Nephron (organoid): ENCODE data around the gene TSC22D3.
A peak's percentile ranks its signal among the peaks of the same experiment; 100 is the strongest.

Experiments used
- H3K27ac Mint-ChIP-seq, 3 experiments: 2 replicates each; pipeline ENCODE4 v1.8.0; 2020; ENCODE audit warnings: mixed read lengths in 3 of 3, mild to moderate bottlenecking in 2 of 3, moderate library complexity in 1 of 3
- H3K27me3 Mint-ChIP-seq: 2 replicates; pipeline ENCODE4 v1.8.0; 2021; ENCODE audit warnings: low read depth, mild to moderate bottlenecking, moderate library complexity, mixed read lengths
- H3K36me3 Mint-ChIP-seq: 2 replicates; pipeline ENCODE4 v1.8.0; 2020; ENCODE audit warnings: low read depth, mixed read lengths
- H3K4me1 Mint-ChIP-seq: 2 replicates; pipeline ENCODE4 v1.8.0; 2020; ENCODE audit warnings: mixed read lengths
- H3K4me3 Mint-ChIP-seq, 3 experiments: 2 replicates each; pipeline ENCODE4 v1.8.0; 2020; ENCODE audit warnings: mild to moderate bottlenecking in 3 of 3, mixed read lengths in 3 of 3, moderate library complexity in 2 of 3
- H3K9me3 Mint-ChIP-seq: 2 replicates; pipeline ENCODE4 v1.8.0; 2020; ENCODE audit warnings: mixed read lengths
- CTCF ChIP-seq, 3 experiments: fragments of 200-600 bp; sonication (generic); IDR thresholded peaks; one replicate each; pipeline ENCODE4 v1.5.0; 2021; ENCODE audit warnings: antibody characterized with exemption in 3 of 3; ENCODE audit not compliant: unreplicated experiment in 3 of 3

The TSC22D3 gene

DNA sequence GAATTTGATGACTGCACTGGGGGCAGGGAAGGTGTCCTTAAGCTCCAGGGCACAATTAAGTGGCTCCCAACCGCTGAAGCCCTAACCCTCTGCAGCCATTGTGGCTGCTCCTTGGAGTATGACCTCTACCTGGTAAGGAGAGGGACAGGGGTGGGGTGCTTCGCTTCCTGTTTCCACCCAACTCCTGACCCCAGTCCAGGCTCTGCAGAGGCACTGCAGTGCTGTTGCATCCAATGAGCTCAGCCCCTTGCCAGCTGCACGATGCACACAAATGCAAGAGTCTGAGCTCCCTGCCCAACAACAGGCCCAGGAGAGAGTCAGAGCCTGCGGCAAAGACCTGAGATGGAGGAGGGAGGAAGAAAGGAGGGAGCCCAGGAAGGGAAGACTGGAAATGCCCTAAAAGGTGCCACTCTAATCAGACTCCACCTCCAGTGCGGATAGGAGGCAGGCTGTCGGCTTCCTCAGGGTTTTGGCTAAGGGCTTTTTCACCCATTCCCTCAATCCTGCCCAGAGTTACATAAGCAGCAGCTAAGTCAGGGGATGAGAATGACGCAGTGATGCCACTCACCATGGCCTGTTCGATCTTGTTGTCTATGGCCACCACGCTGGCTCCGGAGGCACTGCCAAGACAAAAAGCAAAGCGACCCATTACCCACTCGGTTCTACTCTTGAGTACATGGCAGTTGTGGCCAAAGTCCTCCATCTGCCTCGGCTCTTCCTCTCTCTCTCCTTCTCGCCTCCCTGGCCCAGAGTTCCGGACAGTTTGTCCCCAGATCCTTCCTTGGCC, 60.1 kb downstream of the TSC22D3 start:
- no peaks in the 10 kb centered on the region for H3K27me3 Mint-ChIP-seq
- TF ChIP-seq CTCF (IDR thresholded peaks at IDR 0.05; ENCODE audit: unreplicated experiment in 3 of 3), result no peak
- H3K27ac Mint-ChIP-seq, result peak overlapping the region; percentile 77 to 87 (median 85)
- H3K4me3 Mint-ChIP-seq, result peak overlapping the region; percentile 88 to 98 (median 96)
- H3K4me1 Mint-ChIP-seq, result peaks cover 77% of the 10 kb centered on the region
- no peaks in the 10 kb centered on the region for H3K9me3 Mint-ChIP-seq
- peaks cover 32% of the 10 kb centered on the region for H3K36me3 Mint-ChIP-seq

GRCh38 chrX:107714206-107714891, 61.2 kb downstream of the TSC22D3 start:
- no peak for TF ChIP-seq CTCF (IDR thresholded peaks at IDR 0.05; ENCODE audit: unreplicated experiment in 3 of 3)
- Mint-ChIP-seq H3K36me3 (peaks cover 32% of the 10 kb centered on the region), H3K27me3 (no peaks in the 10 kb centered on the region), H3K9me3 (no peaks in the 10 kb centered on the region), H3K4me3 (peak overlapping the region; percentile 88 to 98 (median 96)), H3K4me1 (peaks cover 74% of the 10 kb centered on the region), H3K27ac (peak overlapping the region in 2 of 3 experiments; percentile 71 to 87)

DNA sequence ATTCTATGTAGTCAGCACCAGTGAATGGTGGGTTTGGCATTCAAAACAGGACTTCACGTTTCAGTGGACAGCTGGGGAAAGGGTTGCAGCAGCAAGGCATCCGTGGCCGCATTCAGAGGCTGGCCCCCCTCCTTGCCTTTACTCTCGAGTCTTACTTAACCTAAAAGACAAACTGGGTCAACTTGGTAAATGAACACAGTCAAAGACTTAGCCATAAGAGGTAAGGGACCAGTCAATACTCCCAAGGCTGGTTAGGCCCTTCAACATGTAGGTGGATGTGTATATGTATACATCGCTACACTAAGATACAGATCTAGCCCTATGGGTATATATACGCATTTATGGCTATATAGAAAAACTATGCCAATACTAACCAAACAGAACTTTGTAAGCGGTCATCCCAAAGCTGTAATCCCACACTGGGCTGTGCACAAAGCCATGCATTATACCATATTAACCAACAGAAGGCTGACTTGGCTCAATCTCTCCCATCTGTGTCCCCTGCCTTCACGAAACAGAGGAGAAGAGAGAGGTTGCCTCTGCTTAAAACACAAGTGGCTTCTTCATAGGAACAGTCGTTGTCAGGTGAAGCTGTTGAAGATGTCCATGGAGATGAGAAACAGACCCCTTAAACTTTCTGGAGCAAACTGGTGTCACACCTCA, 61.9 kb downstream of the TSC22D3 start:
- Mint-ChIP-seq H3K27me3 (no peaks in the 10 kb centered on the region), H3K4me1 (peaks cover 74% of the 10 kb centered on the region), H3K36me3 (peaks cover 32% of the 10 kb centered on the region), H3K9me3 (no peaks in the 10 kb centered on the region), H3K27ac (peak overlapping the region in 2 of 3 experiments; percentile 42 to 68), H3K4me3 (peak overlapping the region in 2 of 3 experiments; percentile 54 to 88)
- no peak for TF ChIP-seq CTCF (IDR thresholded peaks at IDR 0.05; ENCODE audit: unreplicated experiment in 3 of 3)

DNA sequence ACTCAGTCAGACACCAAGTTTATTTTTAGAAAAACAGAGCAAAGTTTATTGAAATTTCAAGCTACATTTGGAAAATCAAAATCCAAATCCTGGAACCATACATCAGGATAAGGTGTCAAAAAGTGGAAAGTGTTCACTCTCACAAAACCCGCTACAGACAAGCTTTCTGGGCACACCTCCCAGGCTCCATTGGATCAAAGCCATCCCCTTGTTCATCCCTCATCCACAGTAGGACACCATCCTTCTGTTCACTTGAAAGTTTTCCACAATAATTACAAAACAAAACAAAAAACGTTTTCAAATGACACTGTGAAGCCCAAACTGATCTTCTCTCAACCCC, 62.4 kb downstream of the TSC22D3 start:
- no peaks in the 10 kb centered on the region for H3K9me3 Mint-ChIP-seq
- H3K27ac Mint-ChIP-seq, result peak overlapping the region in 2 of 3 experiments; percentile 68 to 76
- H3K4me3 Mint-ChIP-seq, result peak overlapping the region; percentile 25 to 88 (median 58)
- H3K27me3 Mint-ChIP-seq, result no peaks in the 10 kb centered on the region
- H3K36me3 Mint-ChIP-seq, result peaks cover 32% of the 10 kb centered on the region
- peaks cover 74% of the 10 kb centered on the region for H3K4me1 Mint-ChIP-seq
- no peak for TF ChIP-seq CTCF (IDR thresholded peaks at IDR 0.05; ENCODE audit: unreplicated experiment in 3 of 3)

DNA sequence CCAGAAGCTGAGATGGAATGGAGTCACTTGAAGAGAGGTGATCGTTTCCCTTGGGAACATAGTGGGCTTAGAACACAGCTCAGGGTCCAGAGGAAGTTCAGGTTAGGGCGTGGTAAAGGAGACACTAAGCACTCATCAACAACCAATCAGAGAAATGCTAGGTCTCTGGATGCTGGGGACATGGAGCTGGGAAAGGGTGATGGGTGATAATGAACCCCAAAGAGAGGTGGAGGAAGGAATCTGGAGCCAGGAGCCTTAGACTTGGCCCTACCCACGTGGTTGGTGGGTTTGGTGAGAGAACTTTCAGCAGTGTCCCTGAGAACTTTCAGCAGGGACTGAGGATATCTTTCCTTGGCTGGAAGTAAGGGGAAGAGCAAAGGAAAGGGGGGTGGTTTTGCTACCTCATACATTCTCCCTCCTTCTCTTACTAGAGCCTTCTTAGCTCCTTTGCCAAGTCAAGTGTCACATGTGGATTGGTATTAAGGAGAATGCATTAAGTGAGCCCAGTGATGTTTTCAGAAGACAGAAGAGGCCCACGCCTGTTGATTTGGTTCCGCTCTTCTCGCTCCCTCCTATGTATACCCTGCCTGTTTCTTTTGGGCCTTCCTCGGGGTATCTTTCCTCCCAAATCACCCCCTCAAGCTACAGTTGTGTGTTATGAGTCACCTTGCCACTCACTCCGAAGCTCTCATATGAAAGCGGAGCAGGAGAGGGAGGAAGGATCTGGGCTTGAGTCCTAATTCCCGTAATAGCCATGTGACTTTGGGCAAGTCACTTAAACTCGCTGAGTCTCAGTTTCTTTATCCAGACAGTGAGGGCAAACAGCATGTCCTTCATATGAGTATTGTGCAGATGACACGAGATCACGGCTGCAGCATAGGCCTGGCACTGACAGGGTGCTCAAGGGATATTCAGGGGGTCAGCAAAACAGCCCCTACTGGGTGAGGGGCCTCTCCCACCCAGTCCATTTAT, 63.1 kb downstream of the TSC22D3 start:
- no peaks in the 10 kb centered on the region for H3K27me3 Mint-ChIP-seq
- peak overlapping the region; percentile 25 to 58 (median 57) for H3K4me3 Mint-ChIP-seq
- no peaks in the 10 kb centered on the region for H3K9me3 Mint-ChIP-seq
- H3K36me3 Mint-ChIP-seq, result peaks cover 32% of the 10 kb centered on the region
- no peak for TF ChIP-seq CTCF (IDR thresholded peaks at IDR 0.05; ENCODE audit: unreplicated experiment in 3 of 3)
- peaks cover 67% of the 10 kb centered on the region for H3K4me1 Mint-ChIP-seq
- peak overlapping the region in 2 of 3 experiments; percentile 68 to 76 for H3K27ac Mint-ChIP-seq
